CD4-positive, CD25-positive, alpha-beta regulatory T cell (primary cell): ENCODE measurements around the gene NHERF1. TPM values are rescaled to one million over a fixed set of nuclear protein-coding genes. Genes with fewer than 3 reads are reported as not detected.

Experiments used
- ATAC-seq, 2 donors: fragments of 150-1000 bp; cut with Tn5 transposase; one replicate each; pipeline ENCODE4 v1.10.0; 2021; ENCODE audit warnings: low read depth in 2 of 2, moderate number of reproducible peaks in 2 of 2, moderate library complexity in 1 of 2
- DNase-seq, 3 donors: peaks; one replicate each; pipeline versions ENCODE4 v3.0.0 to v3.0.0-alpha.2; 2012 to 2022; ENCODE audit warnings: mixed read lengths in 1 of 3
- H3K27ac ChIP-seq: one replicate; pipeline ENCODE4 v1.7.0; 2013; ENCODE audit warnings: mild to moderate bottlenecking, low read length; ENCODE audit not compliant: insufficient read depth, poor library complexity, severe bottlenecking
- H3K27me3 ChIP-seq: one replicate; pipeline ENCODE4 v1.7.0; 2013; ENCODE audit warnings: low read length; ENCODE audit not compliant: control insufficient read depth, insufficient read depth
- H3K36me3 ChIP-seq: one replicate; pipeline ENCODE4 v1.7.0; 2013; ENCODE audit warnings: mild to moderate bottlenecking, low read length, moderate library complexity; ENCODE audit not compliant: control insufficient read depth, insufficient read depth
- H3K4me1 ChIP-seq: 2 replicates; pipeline ENCODE4 v1.7.0; 2013; ENCODE audit warnings: mild to moderate bottlenecking, low read length; ENCODE audit not compliant: insufficient read depth, control insufficient read depth, poor library complexity, severe bottlenecking
- H3K4me3 ChIP-seq: one replicate; pipeline ENCODE4 v1.7.0; 2013; ENCODE audit warnings: low read depth, mild to moderate bottlenecking, low read length, moderate library complexity
- H3K9me3 ChIP-seq, 2 experiments: 1 replicate in 1 of 2; 2 replicates in 1 of 2; pipeline ENCODE4 v1.7.0; 2013; ENCODE audit warnings: low read length in 2 of 2, mild to moderate bottlenecking in 1 of 2, moderate library complexity in 1 of 2; ENCODE audit not compliant: control insufficient read depth in 2 of 2
- H3K27ac Mint-ChIP-seq, 3 donors: one replicate each; pipeline ENCODE4 v1.8.0; 2020 to 2022; ENCODE audit warnings: mild to moderate bottlenecking in 3 of 3, mixed read lengths in 3 of 3, moderate library complexity in 2 of 3
- H3K27me3 Mint-ChIP-seq: one replicate; pipeline ENCODE4 v1.8.0; 2022; ENCODE audit warnings: mild to moderate bottlenecking, mixed read lengths
- H3K36me3 Mint-ChIP-seq: one replicate; pipeline ENCODE4 v1.8.0; 2020; ENCODE audit warnings: mixed read lengths
- H3K4me1 Mint-ChIP-seq, 4 donors: one replicate each; pipeline ENCODE4 v1.8.0; 2020 to 2022; ENCODE audit warnings: mixed read lengths in 4 of 4, mild to moderate bottlenecking in 1 of 4
- H3K4me3 Mint-ChIP-seq, 4 donors: one replicate each; pipeline ENCODE4 v1.8.0; 2020 to 2022; ENCODE audit warnings: mild to moderate bottlenecking in 4 of 4, mixed read lengths in 4 of 4, moderate library complexity in 3 of 4
- H3K9me3 Mint-ChIP-seq, 7 donors: one replicate each; pipeline ENCODE4 v1.8.0; 2020 to 2022; ENCODE audit warnings: mixed read lengths in 7 of 7, mild to moderate bottlenecking in 3 of 7, moderate library complexity in 2 of 7
- polyA plus RNA-seq, 4 donors: library from polyadenylated mRNA; unstranded; fragments of 300-500 nt; fragmentation: Illumina TruSeq; gene quantifications; one replicate each; pipeline ENCODE4 v1.2.3, GENCODE V29; 2021
- total RNA-seq: library from RNA; stranded (reverse); gene quantifications from one replicate; pipeline ENCODE4 v1.2.3, GENCODE V29; 2022

Gene NHERF1
- total and polyA plus RNA-seq, 5 donors from 2014 or later: 177 to 453 (median 399) TPM

GRCh38 chr17:74777901-74778515, 29.6 kb downstream of the NHERF1 start:
- Mint-ChIP-seq H3K9me3 (peaks cover 0 to 2% (median 0%) of the 10 kb centered on the region in 7 donors), H3K4me3 (peak overlapping the region; percentile 65 to 99 (median 92)), H3K27ac (peak overlapping the region; percentile 55 to 63 (median 56)), H3K27me3 (no peaks in the 10 kb centered on the region), H3K36me3 (peaks cover 17% of the 10 kb centered on the region), H3K4me1 (peaks cover 20 to 81% (median 49%) of the 10 kb centered on the region in 4 donors)
- H3K27me3 ChIP-seq: no peaks in the 10 kb centered on the region
- H3K9me3 ChIP-seq: no peaks in the 10 kb centered on the region
- no peak for DNase-seq
- H3K36me3 ChIP-seq: no peaks in the 10 kb centered on the region
- peaks cover 43% of the 10 kb centered on the region for H3K4me1 ChIP-seq
- no peak for ATAC-seq
- H3K4me3 ChIP-seq: no peak overlapping the region
- no peak overlapping the region for H3K27ac ChIP-seq

GRCh38 chr17:74778960-74779359, 30.5 kb downstream of the NHERF1 start:
- Mint-ChIP-seq H3K4me1 (peaks cover 21 to 74% (median 48%) of the 10 kb centered on the region in 4 donors), H3K27me3 (no peaks in the 10 kb centered on the region), H3K9me3 (peaks cover 0 to 2% (median 0%) of the 10 kb centered on the region in 7 donors), H3K27ac (peak overlapping the region; percentile 3 to 56 (median 23)), H3K36me3 (peaks cover 19% of the 10 kb centered on the region), H3K4me3 (peak overlapping the region in 3 of 4 donors; percentile 22 to 95 (median 63))
- H3K9me3 ChIP-seq: no peaks in the 10 kb centered on the region
- ATAC-seq (no peak), DNase-seq (no peak)
- no peak overlapping the region for H3K4me3 ChIP-seq
- H3K36me3 ChIP-seq: no peaks in the 10 kb centered on the region
- peaks cover 43% of the 10 kb centered on the region for H3K4me1 ChIP-seq
- H3K27ac ChIP-seq: peak overlapping the region; percentile 64
- no peaks in the 10 kb centered on the region for H3K27me3 ChIP-seq

DNA sequence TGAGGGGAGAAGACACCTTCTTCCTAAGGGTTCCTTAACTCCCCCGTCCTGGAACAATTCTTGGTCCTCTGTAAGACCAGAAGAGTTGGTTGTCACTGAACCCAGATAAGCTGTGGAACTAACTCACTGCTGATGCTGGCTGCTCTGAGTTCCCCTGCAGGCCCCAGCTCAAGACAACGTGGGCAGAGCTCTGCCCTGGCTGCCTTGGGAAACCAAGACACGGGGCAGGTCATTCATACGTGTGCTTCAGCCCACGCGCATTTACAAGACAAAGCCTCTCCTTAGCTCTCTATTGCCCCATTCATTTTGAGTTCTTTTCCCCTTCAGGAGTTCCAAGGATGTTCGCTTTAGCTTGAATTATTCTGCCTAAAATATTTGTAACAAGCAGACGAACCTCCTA, 31.1 kb downstream of the NHERF1 start:
- peaks cover 25 to 76% (median 47%) of the 10 kb centered on the region in 4 donors for H3K4me1 Mint-ChIP-seq
- H3K4me3 ChIP-seq: peak overlapping the region; percentile 40
- peaks cover 43% of the 10 kb centered on the region for H3K4me1 ChIP-seq
- H3K4me3 Mint-ChIP-seq: peak overlapping the region; percentile 73 to 95 (median 80)
- DNase-seq: no peak
- peak overlapping the region; percentile 64 for H3K27ac ChIP-seq
- H3K27me3 ChIP-seq: no peaks in the 10 kb centered on the region
- H3K27me3 Mint-ChIP-seq: no peaks in the 10 kb centered on the region
- ATAC-seq: no peak
- peaks cover 19% of the 10 kb centered on the region for H3K36me3 Mint-ChIP-seq
- H3K36me3 ChIP-seq: no peaks in the 10 kb centered on the region
- H3K9me3 ChIP-seq: no peaks in the 10 kb centered on the region
- peaks cover 0 to 2% (median 0%) of the 10 kb centered on the region in 7 donors for H3K9me3 Mint-ChIP-seq
- H3K27ac Mint-ChIP-seq: peak overlapping the region; percentile 22 to 92 (median 91)

GRCh38 chr17:74779948-74780400, 31.5 kb downstream of the NHERF1 start:
- Histone ChIP-seq H3K4me1 (peaks cover 43% of the 10 kb centered on the region), H3K4me3 (peak overlapping the region; percentile 40), H3K36me3 (no peaks in the 10 kb centered on the region), H3K27me3 (no peaks in the 10 kb centered on the region), H3K27ac (peak overlapping the region; percentile 64), H3K9me3 (no peaks in the 10 kb centered on the region)
- peaks cover 0 to 2% (median 0%) of the 10 kb centered on the region in 7 donors for H3K9me3 Mint-ChIP-seq
- peak overlapping the region; percentile 73 to 95 (median 80) for H3K4me3 Mint-ChIP-seq
- H3K36me3 Mint-ChIP-seq: peaks cover 19% of the 10 kb centered on the region
- H3K4me1 Mint-ChIP-seq: peaks cover 25 to 81% (median 47%) of the 10 kb centered on the region in 4 donors
- DNase-seq: peak in 2 of 3 donors; percentile 67 to 92
- H3K27me3 Mint-ChIP-seq: no peaks in the 10 kb centered on the region
- H3K27ac Mint-ChIP-seq: peak overlapping the region; percentile 22 to 92 (median 91)
- peak; percentile 62 to 63 for ATAC-seq

DNA sequence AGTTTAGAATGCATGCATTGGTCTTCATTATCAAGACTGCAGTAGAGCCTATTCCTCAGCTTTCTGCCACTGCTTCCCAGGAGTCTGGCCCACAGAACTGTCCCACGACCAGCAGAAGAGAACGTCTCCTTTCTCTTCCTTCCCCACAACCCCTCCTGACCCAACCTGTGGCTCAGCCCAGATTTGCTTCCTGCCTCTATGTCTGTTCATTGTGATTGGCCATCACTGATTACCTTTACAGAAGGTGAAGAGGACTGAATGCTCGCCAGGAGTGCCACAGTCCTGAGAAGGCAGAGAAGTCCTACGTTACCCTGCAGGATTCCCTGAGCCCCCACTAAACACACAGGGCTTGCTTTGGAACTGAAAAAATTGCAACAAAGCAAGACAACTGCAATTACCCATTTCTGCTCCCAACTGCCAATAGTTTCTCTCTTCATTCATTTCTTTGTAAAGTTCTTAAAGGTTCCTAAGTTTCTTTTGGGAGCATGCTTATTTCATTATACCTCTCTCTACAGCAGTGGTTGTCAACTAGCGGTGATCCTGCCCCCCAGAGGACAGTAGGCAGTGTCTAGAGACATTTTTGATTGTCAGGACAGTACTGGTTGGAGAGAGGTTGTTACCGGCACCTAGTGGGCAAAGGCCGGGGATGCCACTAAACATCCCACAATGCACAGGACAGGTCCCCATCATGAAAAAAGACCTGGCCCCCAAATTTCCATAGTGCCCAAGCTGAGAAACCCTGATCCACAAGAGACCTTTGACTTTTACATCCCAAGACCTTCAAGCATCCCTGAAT, 32.2 kb downstream of the NHERF1 start:
- no peaks in the 10 kb centered on the region for H3K27me3 Mint-ChIP-seq
- Histone ChIP-seq H3K27me3 (no peaks in the 10 kb centered on the region), H3K27ac (peak overlapping the region; percentile 64), H3K36me3 (peaks cover under 1% of the 10 kb centered on the region), H3K4me1 (peaks cover 36% of the 10 kb centered on the region), H3K9me3 (no peaks in the 10 kb centered on the region), H3K4me3 (peak overlapping the region; percentile 40)
- H3K36me3 Mint-ChIP-seq: peaks cover 19% of the 10 kb centered on the region
- peaks cover 0 to 1% (median 0%) of the 10 kb centered on the region in 7 donors for H3K9me3 Mint-ChIP-seq
- ATAC-seq (no peak), DNase-seq (peak in 2 of 3 donors; percentile 29 to 47)
- peak overlapping the region; percentile 73 to 95 (median 80) for H3K4me3 Mint-ChIP-seq
- peak overlapping the region; percentile 79 to 92 (median 91) for H3K27ac Mint-ChIP-seq
- peaks cover 25 to 82% (median 45%) of the 10 kb centered on the region in 4 donors for H3K4me1 Mint-ChIP-seq

GRCh38 chr17:74782571-74782970, 34.1 kb downstream of the NHERF1 start:
- ATAC-seq (no peak), DNase-seq (no peak)
- Histone ChIP-seq H3K4me3 (no peak overlapping the region), H3K9me3 (no peaks in the 10 kb centered on the region), H3K4me1 (peaks cover 22% of the 10 kb centered on the region), H3K27me3 (no peaks in the 10 kb centered on the region), H3K27ac (no peak overlapping the region), H3K36me3 (peaks cover 10% of the 10 kb centered on the region)
- Mint-ChIP-seq H3K36me3 (peaks cover 14% of the 10 kb centered on the region), H3K9me3 (no peaks in the 10 kb centered on the region), H3K27me3 (no peaks in the 10 kb centered on the region), H3K4me1 (peaks cover 21 to 74% (median 34%) of the 10 kb centered on the region in 4 donors), H3K4me3 (peak overlapping the region in 1 of 4 donors; percentile 37), H3K27ac (peak overlapping the region in 2 of 3 donors; percentile 52 to 55)

DNA sequence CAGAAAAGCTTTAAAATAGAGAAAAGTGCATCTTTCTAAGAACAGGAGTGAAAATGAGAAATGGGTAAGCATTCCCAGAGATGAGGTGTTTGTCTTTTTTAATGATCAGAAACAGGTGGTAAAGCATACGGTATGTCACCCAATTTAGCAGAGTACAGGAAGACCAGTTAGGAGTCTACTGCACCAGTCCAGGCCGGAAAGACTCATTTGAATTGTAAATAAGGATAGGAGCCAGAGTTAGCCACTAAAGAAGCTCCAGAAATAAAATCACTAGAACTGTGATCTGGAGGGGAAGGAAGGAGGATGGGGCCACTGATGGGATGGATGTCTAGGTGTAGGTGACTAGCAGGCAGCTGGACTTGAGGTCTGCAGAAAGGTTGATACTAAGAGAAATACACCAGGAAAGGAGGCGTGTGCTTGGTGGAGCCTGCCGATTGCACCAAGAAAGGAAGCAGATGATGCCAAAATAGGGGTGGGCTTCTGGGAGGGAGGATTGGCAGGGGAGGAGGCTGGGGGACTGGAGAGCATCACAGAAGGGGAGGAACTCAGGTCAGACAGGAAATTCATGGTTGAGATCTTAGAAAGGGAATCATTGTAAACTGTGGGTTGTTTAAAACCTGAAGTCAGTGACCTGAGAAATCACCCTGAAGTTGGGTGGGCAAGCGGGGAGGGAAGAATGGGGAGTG, 35.8 kb downstream of the NHERF1 start:
- Mint-ChIP-seq H3K4me3 (peak overlapping the region in 2 of 4 donors; percentile 1 to 2), H3K27me3 (no peaks in the 10 kb centered on the region), H3K4me1 (peaks cover 16 to 66% (median 23%) of the 10 kb centered on the region in 4 donors), H3K36me3 (peaks cover 14% of the 10 kb centered on the region), H3K9me3 (no peaks in the 10 kb centered on the region), H3K27ac (peak overlapping the region in 2 of 3 donors; percentile 87 to 89)
- Histone ChIP-seq H3K4me1 (peaks cover 17% of the 10 kb centered on the region), H3K9me3 (no peaks in the 10 kb centered on the region), H3K27ac (no peak overlapping the region), H3K36me3 (peaks cover 15% of the 10 kb centered on the region), H3K4me3 (no peak overlapping the region), H3K27me3 (no peaks in the 10 kb centered on the region)
- no peak for ATAC-seq
- no peak for DNase-seq
